GM18498 (cell line): ENCODE measurements around the gene SMPX.

Experiments
- ATAC-seq: cut with Tn5 transposase; IDR thresholded peaks from one replicate; pipeline ENCODE4 v1.9.1; 2021; ENCODE audit warnings: mild to moderate bottlenecking, moderate library complexity; ENCODE audit not compliant: unreplicated experiment

SMPX gene

DNA sequence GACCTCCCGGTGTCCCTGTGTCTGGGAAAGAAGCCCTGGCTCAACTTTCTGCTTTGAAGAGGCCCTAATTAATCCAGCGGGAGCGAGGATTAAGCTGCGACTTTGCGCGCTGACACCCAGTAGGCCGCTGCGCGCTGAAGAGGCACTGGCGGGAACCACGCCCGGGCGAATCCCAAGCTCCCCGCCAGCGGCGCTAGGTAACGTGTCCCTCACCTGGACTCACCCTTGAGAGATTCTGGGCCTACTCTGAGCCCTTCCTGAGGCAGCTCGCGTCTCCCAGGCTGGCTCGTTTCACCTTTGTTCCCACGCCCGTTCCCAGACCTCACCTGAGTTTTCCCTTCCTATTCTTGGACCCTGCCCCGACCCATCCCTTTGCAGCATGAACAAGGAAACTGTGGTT lies 99.2 kb downstream of the SMPX start:
- no peak for ATAC-seq

DNA sequence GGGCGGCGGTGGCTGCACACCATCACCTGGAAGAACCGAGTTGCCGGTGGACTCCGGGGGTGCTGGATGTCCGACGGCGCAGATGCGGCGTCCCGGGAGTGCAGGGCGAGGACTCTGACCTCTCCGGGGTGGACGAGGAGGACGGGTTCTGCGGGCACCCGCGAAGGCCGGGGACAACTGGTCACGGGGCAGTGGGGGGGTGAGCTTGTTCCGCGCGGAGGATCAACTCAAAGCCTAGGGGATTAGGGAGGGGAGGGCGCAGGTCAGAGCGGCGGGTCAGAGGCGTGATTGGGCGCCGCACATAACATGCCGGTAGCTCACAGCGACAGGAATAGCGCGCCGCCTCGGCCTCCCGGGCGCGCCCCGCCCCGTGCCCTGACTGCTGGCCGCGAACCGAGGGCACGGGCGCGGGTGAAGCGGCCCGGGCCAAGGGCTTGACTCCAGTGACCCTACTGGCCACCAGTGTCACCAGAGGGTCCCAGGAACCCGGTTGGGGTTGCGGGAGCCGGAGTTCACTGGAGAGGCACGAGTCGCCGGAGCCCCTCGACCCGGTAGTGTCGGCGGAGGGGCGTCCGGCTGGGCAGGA lies 99.7 kb downstream of the SMPX start, which contains the start of gene KLHL34:
TSS of gene KLHL34 (minus strand) at position 179 of the 586 bp plus-strand sequence. CDS start 542 bp downstream, outside the sequence.
- no peak for ATAC-seq

DNA sequence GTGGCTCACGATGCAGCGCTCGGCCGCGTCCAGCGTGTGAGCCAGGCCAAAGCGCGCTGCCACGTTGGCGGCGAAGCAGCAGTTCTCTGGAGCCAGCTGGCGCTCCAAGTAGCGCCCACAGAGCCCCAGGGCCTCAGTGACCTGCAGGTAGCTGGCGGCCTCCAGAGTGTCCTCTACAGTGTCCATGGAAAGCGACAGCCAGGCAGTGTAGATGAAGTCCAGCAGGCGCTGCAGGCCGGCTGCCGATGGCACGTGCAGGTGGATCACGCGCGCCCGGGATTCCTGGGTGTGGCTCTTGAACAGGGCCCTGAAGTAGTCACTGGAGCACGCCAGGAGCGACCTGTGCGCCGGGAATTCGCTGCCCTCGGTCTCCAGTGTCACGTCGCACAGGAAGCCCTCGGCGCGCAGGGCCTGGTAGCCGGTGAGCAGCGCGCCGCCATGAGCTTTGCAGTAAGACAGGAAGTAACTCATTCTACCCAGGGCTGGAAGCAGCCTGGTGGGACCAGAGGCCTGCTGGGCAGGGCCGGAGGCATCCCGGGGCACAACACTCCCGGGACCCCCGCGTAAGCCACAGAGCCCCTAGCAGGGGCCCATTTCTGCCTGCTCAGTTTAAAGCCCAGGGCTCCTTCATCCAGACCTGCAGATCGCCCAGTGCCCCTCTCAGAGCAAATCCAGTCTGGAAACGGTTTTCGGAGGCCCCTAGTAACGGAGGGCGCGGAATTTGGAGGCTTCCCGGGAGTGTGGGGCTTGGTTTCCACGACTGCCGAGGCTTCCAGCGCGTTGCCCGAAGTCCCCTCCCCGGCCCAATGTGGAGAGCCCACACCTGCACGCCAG lies 100.4 kb downstream of the SMPX start:
- ATAC-seq = no peak

DNA sequence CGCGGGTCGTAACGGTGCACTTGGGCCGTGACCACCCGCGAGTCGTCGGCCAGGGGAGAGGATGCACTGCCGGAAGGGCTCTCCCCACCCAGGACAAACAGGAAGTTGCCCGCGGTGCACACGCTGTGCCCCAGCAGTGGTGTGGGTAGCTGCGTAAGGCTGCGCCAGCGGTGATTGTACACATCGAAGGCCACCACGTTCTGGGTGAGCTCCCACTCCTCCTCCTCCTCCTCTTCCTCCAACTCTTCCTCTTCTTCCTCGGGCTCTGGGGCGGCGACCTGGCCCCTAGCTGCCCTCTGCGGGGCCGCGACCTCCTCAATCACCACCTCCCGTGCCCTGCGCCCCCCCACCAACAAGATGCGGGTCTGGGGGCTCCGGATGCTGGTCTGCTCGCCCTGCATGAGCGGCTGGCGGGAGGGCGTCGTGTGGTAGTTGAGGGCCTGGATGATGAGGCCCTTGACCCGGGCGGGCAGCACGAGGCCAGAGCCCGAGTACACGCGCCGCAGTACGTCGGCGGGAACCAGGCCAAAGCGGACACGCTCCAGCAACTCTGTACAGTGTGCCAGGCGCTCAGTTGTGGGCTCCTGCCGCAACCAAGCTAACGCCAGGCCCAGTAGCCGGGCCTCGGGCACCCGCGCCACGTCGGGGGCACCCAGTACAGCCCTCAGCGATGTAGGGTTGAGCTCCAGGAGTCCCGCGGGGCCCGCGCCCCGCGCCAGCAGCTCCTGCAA lies 101.2 kb downstream of the SMPX start:
- ATAC-seq = no peak
